ENCODE results near the gene PNPLA7. TPM values are rescaled to one million over a fixed set of nuclear protein-coding genes. Genes with fewer than 3 reads are reported as not detected.

PNPLA7 gene
- total and polyA plus RNA-seq, 10 of the 15 experiments (the other 5 are each of a cell fraction or from before 2014, with no cell fraction given) = 0.04 to 0.85 (median 0.19) TPM; not detected in 1

- no peak overlapping the region for H3K27ac ChIP-seq (ENCODE audit: control insufficient read depth, insufficient read depth)
- H3K27me3 ChIP-seq (replicated peaks in 1 of 2; ENCODE audit: control insufficient read depth in 2 of 2, insufficient read depth in 2 of 2, low read length in 1 of 2) = no peaks in the 10 kb centered on the region; a peak in 1 of 4 replicates
- CTCF ChIA-PET = no interaction called here
- DNase-seq (ENCODE audit: low read depth, low spot score) (no peak), FAIRE-seq (no peak), ATAC-seq (peak; percentile 31)
- no peak overlapping the region for H3K4me2 ChIP-seq (ENCODE audit: control insufficient read depth, insufficient read depth)
- in situ Hi-C loops (cut with MboI) (no loop called here), intact Hi-C loops (cut with micrococcal nuclease; ENCODE audit: unreplicated experiment) (loop anchor here (10.0 kb wide), 1 partner anchor 105 kb away; no protein-coding TSS in a partner anchor)
- H2AFZ ChIP-seq (ENCODE audit: control insufficient read depth, low read depth, low read length) = no peak overlapping the region
- no peak overlapping the region for H3K4me3 ChIP-seq
- SMC1A ChIA-PET (ENCODE audit: uncharacterized antibody, unreplicated experiment) = no interaction called here
- H3K36me3 ChIP-seq (ENCODE audit: control insufficient read depth in 2 of 2, insufficient read depth in 2 of 2, low read length in 1 of 2) = no peaks in the 10 kb centered on the region
- peaks cover 6% of the 10 kb centered on the region; the same call in 1 of the 2 replicates for H3K4me1 ChIP-seq (ENCODE audit: control insufficient read depth, insufficient read depth, low read length)
- POLR2A ChIA-PET = no interaction called here
- RAD21 ChIA-PET (ENCODE audit: unreplicated experiment) = no interaction called here
- no peaks in the 10 kb centered on the region for H3K9me3 ChIP-seq (replicated peaks; ENCODE audit: control insufficient read depth, insufficient read depth, low read length)
- WGBS (ENCODE audit: insufficient coverage, insufficient replicate concordance, low lambda C conversion rate, missing lambda C conversion rate) = 3% methylated on average over 14 of the region's 14 CpGs
- no peaks in the 10 kb centered on the region for H3K79me2 ChIP-seq (ENCODE audit: control insufficient read depth, insufficient read depth, low read length)
- BruUV-seq (replicated peaks) = no TSS peak
- TF ChIP-seq ZNF622 (IDR thresholded peaks at IDR 0.05) (no peak), E4F1 (IDR thresholded peaks at IDR 0.05; ENCODE audit: borderline replicate concordance, partially characterized antibody) (no peak), ESRRA (IDR thresholded peaks at IDR 0.05; ENCODE audit: low read length) (no peak), RELA (IDR thresholded peaks at IDR 0.05; ENCODE audit: borderline replicate concordance, partially characterized antibody) (no peak), ATF7 (IDR thresholded peaks at IDR 0.05; ENCODE audit: low read depth) (no peak), ELK1 (IDR thresholded peaks at IDR 0.05; ENCODE audit: low read depth, low read length) (no peak), SP1 (IDR thresholded peaks at IDR 0.05; ENCODE audit: low read depth, low read length) (no peak), KLF5 (IDR thresholded peaks at IDR 0.05; ENCODE audit: partially characterized antibody) (no peak), MLLT1 (IDR thresholded peaks at IDR 0.05) (no peak), E2F4 (IDR thresholded peaks at IDR 0.05; ENCODE audit: low read depth, low read length) (no peak), MEF2B (IDR thresholded peaks at IDR 0.05; ENCODE audit: partially characterized antibody, poor library complexity, severe bottlenecking) (no peak), ZBTB4 (CRISPR knock-in tag; IDR thresholded peaks at IDR 0.05) (no peak)
- H4K20me1 ChIP-seq (ENCODE audit: control insufficient read depth, insufficient read depth) = no peaks in the 10 kb centered on the region
- H3K9ac ChIP-seq (ENCODE audit: control insufficient read depth, insufficient read depth, low read length) = no peak overlapping the region
Observed at GRCh38 chr9:137429546-137429890, 120.7 kb downstream of the PNPLA7 start.

Data from GM12878 (cell line).